ENCODE results near the gene PARVB.
A peak's percentile ranks its signal among the peaks of the same experiment; 100 is the strongest.

Gene PARVB

DNA sequence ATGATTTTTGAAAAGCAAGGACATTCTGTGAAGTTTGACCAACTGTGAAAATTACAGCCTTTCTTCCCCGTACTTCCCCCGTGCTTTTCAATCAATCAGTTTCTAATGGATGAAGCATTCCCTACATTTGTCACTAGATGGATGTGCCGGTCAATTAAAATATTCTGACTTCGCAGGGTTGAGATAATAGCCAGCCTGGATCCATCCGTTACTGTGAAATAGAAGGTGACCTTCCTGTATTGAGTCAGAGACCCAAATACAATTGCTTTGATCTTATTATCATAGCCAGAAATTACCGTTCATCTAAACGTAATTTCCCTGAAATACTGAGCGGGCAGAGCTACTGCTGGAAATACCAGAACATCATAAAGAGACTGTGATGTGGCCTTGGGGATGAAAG, 21.1 kb upstream of the PARVB start:
- peaks cover 4 to 5% of the 10 kb centered on the region in 2 experiments for H3K4me1 ChIP-seq (ENCODE audit: control insufficient read depth in 1 of 2, insufficient read depth in 1 of 2, low read depth in 1 of 2, low read length in 1 of 2)
- H3K9me3 ChIP-seq, result no peaks in the 10 kb centered on the region
- no peak overlapping the region for H3K4me3 ChIP-seq (ENCODE audit: low read depth in 1 of 2, low read length in 1 of 2)
- H3K27me3 ChIP-seq, result no peaks in the 10 kb centered on the region
- peaks cover 10% of the 10 kb centered on the region for H3K36me3 ChIP-seq
- no peak overlapping the region for H3K27ac ChIP-seq
- TF ChIP-seq CTCF (IDR thresholded peaks at IDR 0.05), result no peak

GRCh38 chr22:44003405-44004103, 20.5 kb upstream of the PARVB start:
- no peak overlapping the region for H3K4me3 ChIP-seq (ENCODE audit: low read depth in 1 of 2, low read length in 1 of 2)
- no peak for TF ChIP-seq CTCF (IDR thresholded peaks at IDR 0.05)
- no peak overlapping the region for H3K27ac ChIP-seq
- H3K9me3 ChIP-seq, result no peaks in the 10 kb centered on the region
- no peaks in the 10 kb centered on the region for H3K27me3 ChIP-seq
- peaks cover 4 to 5% of the 10 kb centered on the region in 2 experiments for H3K4me1 ChIP-seq (ENCODE audit: control insufficient read depth in 1 of 2, insufficient read depth in 1 of 2, low read depth in 1 of 2, low read length in 1 of 2)
- H3K36me3 ChIP-seq, result peaks cover 5% of the 10 kb centered on the region

DNA sequence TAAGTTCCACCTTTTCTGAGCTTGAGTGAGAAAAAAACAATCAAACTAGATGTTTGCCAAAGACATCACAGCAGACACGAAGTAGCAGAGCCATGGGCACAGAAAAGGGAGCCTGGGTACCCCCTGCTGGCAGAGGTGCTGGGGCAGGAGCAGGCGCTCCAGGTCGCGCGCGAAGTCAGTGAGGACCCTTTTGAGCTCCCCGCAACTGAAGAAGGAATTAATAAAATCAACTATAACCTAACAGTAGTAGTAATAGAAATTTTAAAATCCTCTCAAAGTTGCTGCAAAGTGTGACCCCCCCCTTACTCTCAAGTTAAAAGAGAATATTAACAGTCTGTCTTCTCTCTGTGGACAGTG, 20.0 kb upstream of the PARVB start:
- TF ChIP-seq CTCF (IDR thresholded peaks at IDR 0.05), result no peak
- Histone ChIP-seq H3K4me3 (ENCODE audit: low read depth in 1 of 2, low read length in 1 of 2) (no peak overlapping the region), H3K27me3 (no peaks in the 10 kb centered on the region), H3K9me3 (no peaks in the 10 kb centered on the region), H3K36me3 (no peaks in the 10 kb centered on the region), H3K4me1 (ENCODE audit: control insufficient read depth in 1 of 2, insufficient read depth in 1 of 2, low read depth in 1 of 2, low read length in 1 of 2) (peaks cover 4 to 5% of the 10 kb centered on the region in 2 experiments), H3K27ac (no peak overlapping the region)

- Histone ChIP-seq H3K36me3 (no peaks in the 10 kb centered on the region), H3K4me3 (ENCODE audit: low read depth in 1 of 2, low read length in 1 of 2) (peak overlapping the region in 1 of 2 experiments; percentile 15), H3K27ac (peak overlapping the region; percentile 14)
Observed at GRCh38 chr22:44005524-44005923, 18.6 kb upstream of the PARVB start.

GRCh38 chr22:44012162-44012561, 11.9 kb upstream of the PARVB start:
- H3K4me3 ChIP-seq (ENCODE audit: low read depth in 1 of 2, low read length in 1 of 2), result no peak overlapping the region
- no peaks in the 10 kb centered on the region for H3K4me1 ChIP-seq (ENCODE audit: control insufficient read depth in 1 of 2, insufficient read depth in 1 of 2, low read depth in 1 of 2, low read length in 1 of 2)
- no peaks in the 10 kb centered on the region for H3K27me3 ChIP-seq
- no peaks in the 10 kb centered on the region for H3K36me3 ChIP-seq
- H3K9me3 ChIP-seq, result no peaks in the 10 kb centered on the region
- no peak for TF ChIP-seq CTCF (IDR thresholded peaks at IDR 0.05)
- no peak overlapping the region for H3K27ac ChIP-seq

More at GRCh38 chr22:44005524-44005923, 18.6 kb upstream of the PARVB start:
- Histone ChIP-seq H3K27me3 (no peaks in the 10 kb centered on the region), H3K4me1 (ENCODE audit: control insufficient read depth in 1 of 2, insufficient read depth in 1 of 2, low read depth in 1 of 2, low read length in 1 of 2) (peaks cover 4 to 5% of the 10 kb centered on the region in 2 experiments), H3K9me3 (no peaks in the 10 kb centered on the region)
- no peak for TF ChIP-seq CTCF (IDR thresholded peaks at IDR 0.05)

Data from neutrophil (primary cell).